ENCODE measurements around the gene EMILIN3.

GRCh38 chr20:41327178-41327577 is 39.4 kb downstream of the EMILIN3 start:
- no peak for TF ChIP-seq CTCF (IDR thresholded peaks at IDR 0.05; ENCODE audit: insufficient read depth, low read depth, low read length)
- no peak for TF ChIP-seq EZH2 (IDR thresholded peaks at IDR 0.05; ENCODE audit: insufficient read depth, low read length)

All from astrocyte (in vitro differentiated cells and primary cell).